Frontal cortex (tissue), 4 donors: ENCODE measurements around the gene SHMT2. TPM values are rescaled to one million over a fixed set of nuclear protein-coding genes. Genes with fewer than 3 reads are reported as not detected.

ENCODE experiments used
- DNase-seq, 2 donors: peaks; one replicate each; pipeline ENCODE4 v3.0.0; 2012; ENCODE audit warnings: low spot score in 2 of 2
- FAIRE-seq: peaks from 2 replicates; lab custom pipeline; 2012; peaks lifted over from hg19 to GRCh38; lab: Jason Lieb, UNC
- total RNA-seq: library from RNA; depleted of rRNA; stranded (reverse); fragments of >200 nt; gene quantifications from one replicate; pipeline ENCODE4 v1.2.3, GENCODE V29; 2014
- donor health status: control.
- donor health status: control.
- donor health status: control.

The SHMT2 gene
- total RNA-seq, 1 donor from 2014 or later, result 28.9 TPM

DNA sequence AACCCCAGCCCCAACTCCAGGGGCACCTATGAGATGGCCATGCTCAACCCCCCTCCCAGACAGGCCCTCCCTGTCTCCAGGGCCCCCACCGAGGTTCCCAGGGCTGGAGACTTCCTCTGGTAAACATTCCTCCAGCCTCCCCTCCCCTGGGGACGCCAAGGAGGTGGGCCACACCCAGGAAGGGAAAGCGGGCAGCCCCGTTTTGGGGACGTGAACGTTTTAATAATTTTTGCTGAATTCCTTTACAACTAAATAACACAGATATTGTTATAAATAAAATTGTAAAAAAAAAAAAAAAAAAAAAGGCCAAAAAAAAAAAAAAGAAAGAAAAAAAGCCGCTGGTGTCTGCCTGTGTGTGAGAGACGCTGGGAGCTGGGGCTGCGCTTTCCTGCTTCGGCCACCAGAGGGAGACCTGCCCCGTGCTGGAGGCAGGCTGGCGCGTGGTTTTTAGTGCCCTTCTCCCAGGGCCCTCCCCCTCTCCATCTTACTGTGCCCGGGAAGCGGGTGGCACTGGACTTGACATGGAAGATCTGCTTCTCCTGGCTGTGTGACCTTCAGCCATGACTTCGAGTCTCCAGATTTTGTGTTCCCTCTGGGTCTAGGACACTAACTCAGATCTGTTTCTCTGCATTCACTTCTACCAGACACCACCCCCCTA, 16.3 kb upstream of the SHMT2 start:
- peak; percentile 50 for FAIRE-seq

GRCh38 chr12:57213763-57214397, 15.6 kb upstream of the SHMT2 start:
- FAIRE-seq (no peak), DNase-seq (no peak)

More for the DNA sequence above, 16.3 kb upstream of the SHMT2 start:
- DNase-seq, result peak; percentile 93 to 96

DNA sequence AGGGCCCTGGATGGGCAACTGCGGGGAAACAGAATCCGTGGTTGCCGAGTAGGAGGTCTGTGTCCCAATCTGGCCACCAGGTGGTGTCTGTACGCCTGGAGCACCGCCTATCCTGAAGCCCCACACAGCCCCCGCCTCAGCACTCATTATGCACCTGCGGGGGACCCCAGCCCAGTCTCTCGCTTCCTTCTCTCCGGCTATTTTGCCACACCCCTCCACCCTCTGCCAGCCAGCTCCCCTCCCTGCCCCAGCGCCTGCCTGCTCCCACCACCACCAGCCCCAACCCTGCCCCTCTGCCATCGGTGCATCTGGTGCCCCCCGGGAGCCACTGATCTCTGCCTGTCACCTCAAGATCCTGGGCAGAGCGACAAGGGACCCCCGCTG, 15.1 kb upstream of the SHMT2 start:
- DNase-seq, result peak; percentile 65 to 74
- no peak for FAIRE-seq

DNA sequence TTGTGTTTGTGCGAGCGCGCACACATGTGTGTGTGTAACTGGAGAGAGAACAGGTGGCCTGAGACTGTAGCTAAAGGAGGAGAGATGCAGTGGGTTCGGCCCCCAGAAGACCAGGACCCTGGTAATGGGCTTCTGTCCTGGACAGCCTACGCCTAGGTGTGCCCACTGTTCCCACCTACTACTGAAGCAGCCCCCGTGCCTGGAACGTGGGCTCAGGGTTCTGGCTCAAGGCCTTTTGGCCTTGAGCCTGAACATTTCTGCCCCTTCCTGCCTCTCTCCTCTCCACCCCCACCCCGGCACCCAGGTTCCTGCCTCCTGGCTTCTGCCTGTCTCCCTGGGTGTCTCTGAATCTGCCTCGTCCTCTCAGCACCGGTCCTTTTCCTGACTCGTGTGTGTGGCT, 14.4 kb upstream of the SHMT2 start:
- FAIRE-seq, result no peak

GRCh38 chr12:57215668-57216013, 13.9 kb upstream of the SHMT2 start:
- no peak for FAIRE-seq
- DNase-seq, result no peak

More for the DNA sequence above, 14.4 kb upstream of the SHMT2 start:
- DNase-seq, result no peak

- FAIRE-seq (no peak), DNase-seq (peak; percentile 68 to 75)
Measured at GRCh38 chr12:57216014-57216911, 13.2 kb upstream of the SHMT2 start, which contains the start of gene NXPH4. Gene NXPH4 (plus strand): TSS chr12:57216794. CDS start chr12:57216970, 176 bp downstream.

DNA sequence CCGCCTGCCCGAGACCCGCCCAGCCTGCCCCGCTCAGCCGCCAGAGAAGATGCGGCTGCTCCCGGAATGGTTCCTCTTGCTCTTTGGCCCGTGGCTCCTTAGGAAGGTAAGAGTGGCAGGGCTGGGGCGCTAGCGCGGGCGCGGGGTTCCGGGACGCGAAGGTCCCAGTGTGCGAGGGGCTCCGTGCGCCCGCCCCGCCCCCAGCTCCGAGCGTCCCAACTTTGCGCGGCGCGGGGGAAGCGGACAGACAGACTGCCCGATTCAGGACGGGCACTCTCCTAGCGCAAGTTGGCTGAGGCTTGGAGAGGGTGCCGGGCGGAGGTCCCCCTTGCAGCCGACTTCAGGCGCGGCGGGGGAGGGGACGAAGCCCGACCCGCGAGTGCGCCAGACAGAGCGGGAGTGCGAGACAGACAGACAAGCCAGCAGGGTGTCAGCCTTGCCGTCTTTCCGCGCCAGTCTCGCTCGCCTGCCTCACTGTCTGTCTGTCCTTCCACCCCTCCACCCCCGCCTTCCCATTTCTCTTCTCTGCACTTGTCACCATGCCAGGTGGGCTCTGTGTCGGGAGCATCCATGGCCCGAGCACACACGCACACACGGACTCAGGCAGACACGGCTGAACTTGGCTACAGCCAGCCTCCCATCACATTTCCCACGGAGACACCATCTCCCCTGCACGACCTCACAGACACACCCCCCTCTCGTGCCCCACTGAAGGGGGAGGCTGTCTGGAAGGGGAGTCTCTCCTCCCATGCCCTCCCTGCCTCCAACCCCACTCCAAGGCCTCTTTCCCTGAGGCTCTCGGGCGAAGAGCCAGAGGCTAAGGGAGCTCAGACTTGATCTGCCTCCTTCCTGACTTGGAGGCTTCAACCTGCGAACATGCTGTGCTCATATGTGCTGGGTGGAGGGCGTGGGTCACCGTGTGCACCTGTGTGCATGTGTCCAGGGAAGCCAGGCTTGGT, 12.3 kb upstream of the SHMT2 start:
- FAIRE-seq (no peak), DNase-seq (no peak)

- DNase-seq, result no peak
- no peak for FAIRE-seq
Measured at GRCh38 chr12:57218030-57218853, 11.3 kb upstream of the SHMT2 start.

DNA sequence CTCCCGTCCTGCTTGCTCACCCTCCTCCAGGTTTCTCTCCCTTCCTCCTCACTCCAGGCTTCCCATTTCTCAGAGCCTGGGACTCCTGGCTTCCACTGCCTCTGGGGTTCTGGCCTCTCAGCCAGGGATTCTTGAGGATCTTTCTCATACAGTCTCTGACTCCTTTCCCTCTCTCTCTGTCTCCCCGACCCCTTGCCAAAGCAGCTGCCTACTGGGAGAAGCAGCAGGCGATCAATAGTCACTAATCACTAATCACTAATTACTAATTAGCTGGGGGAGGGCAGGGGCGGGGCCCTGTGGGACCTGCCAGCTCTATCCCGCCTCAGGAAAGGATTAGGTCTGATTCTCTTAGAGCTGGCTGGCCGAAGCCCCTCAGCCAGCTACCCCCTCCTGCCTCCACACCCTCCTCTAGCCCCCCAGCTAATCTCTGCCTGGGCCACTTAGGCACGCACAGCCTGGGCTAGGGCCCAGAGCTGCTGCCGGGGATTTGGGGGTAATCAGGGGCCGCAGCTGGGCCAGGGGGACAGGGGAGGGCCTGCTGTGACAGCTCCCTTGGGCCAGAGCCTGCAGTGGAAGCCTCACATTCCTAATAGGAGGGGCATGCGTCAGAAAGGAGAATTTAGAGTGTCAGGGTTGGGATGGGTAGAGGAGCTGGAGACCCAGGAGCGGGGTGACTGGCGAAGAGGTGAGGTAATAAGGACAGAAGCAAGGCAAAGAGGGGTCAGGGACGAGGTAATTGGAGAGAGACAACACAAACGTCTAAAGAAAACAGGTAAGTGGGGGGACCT, 10.1 kb upstream of the SHMT2 start:
- DNase-seq (no peak), FAIRE-seq (no peak)

DNA sequence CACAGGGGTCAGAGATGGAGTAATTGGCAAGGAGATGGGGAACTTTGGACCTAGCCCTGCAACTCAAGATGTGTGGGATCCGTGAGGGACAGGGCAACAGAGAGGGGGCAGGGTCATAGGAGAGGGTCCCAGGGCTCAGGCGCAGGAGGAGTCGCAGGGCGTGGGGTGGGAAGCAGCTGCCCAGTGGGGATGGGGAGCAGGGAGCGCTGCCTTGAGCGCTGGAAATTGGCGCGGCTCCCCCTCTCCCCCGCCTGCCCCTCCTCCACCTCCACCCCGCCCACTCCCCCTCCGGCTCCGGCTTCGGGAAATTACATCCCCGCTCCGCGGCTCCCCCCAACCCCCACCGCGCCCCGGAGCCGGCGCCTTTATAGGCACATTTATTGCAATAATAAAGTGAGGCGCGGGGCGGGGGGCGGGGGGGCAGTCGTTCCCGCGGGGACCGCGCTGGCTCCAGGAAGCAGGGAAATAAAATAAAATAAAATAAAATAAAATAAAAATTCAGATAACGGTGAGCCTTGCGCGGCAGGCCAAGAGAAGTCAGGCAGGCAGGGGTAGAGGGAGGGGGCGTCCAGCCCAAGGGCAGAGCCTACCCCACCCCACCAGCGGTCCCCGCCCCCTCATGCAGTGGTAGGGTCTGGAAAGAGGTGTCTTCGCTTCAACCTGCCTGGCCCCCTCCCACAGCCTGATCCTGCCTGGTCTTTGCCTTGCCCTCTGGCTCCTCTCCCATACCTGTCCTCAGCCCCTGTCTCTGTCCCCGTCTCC, 9.3 kb upstream of the SHMT2 start:
- DNase-seq (no peak), FAIRE-seq (no peak)

- DNase-seq (no peak), FAIRE-seq (no peak)
Measured at GRCh38 chr12:57220770-57221168, 8.7 kb upstream of the SHMT2 start.

DNA sequence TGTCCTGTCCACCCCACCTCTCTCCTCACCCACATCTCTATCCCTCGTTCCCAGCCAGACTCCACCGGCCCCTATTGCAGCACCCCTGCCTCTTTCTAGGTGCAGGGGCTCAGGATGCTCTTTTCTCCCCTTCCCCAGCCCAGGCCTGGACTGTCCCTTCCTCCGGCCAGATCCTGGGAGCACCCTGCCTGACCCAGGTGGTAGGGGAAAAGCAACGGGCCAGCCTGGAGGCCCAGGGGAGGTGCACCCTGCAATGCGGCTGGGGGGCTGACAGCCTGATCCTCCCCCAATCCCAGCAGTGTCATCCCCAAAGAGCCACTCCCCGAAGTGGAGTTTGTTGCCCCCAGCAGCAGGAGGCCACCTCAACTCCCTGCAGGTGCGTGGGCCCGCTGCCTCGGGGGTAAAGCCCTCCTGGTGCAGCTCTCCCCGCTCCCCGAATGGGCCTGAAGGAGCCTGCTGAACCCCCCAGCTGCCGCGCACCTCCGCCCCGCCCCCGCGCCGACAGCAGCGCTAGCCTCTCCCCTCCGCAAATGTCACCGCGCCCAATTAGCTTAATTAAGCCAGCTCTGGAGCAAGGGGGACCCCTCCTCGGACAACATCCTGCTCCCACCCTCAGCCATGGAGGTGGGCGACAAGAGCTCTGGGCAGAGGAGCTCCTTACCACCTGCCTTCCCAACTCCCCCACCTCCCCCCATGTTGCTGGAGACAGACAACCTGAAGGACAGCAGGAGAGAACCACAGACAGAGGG, 8.2 kb upstream of the SHMT2 start:
- no peak for DNase-seq
- FAIRE-seq, result no peak

DNA sequence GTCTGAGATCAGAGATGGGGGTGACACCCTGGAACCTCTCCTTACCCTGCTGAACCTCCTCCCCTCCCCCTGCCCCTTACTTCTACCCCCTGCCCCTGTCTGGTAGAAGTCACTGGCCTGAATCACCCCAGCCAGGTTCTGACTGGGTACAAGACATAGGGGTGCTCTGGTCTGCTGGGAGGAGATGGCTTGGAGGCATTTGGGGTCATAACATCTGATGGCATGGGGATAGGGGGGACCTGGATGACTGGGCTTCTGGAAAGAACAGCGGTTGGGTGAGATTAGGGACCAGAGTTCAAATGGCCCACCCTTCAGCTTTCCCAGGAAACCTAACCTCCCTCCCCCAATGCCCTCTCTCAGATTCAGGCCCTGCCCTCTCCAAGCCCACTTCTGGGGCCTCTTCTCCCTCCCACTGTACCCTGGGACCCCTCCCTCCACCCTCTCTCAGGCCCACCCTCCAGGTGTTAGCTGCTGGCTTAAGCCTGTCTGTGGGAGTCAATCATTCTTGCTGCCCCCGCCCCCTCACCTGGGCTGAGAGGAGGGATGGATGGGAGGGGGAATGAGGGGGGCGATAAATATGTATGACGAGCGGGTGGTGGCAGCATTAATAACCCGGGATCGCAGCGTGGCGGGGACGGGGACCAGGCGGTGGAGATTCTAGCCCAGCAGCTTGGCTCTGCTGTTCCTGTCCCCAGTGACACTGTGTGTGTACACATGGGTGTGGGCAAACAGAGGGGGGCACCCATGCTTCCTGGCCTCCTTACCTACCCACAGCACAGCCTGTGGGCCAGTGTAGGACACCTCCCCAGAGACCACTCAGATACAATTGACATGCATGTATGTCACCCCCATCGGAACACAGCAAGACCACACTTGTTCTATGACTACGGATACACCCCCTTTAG, 7.0 kb upstream of the SHMT2 start:
- no peak for FAIRE-seq

GRCh38 chr12:57223191-57224165, 6.0 kb upstream of the SHMT2 start:
- no peak for FAIRE-seq

More for the DNA sequence above, 7.0 kb upstream of the SHMT2 start:
- DNase-seq, result no peak

More at GRCh38 chr12:57223191-57224165, 6.0 kb upstream of the SHMT2 start:
- DNase-seq, result no peak
